Measurements from ENCODE around the gene C15orf61.

The C15orf61 gene

DNA sequence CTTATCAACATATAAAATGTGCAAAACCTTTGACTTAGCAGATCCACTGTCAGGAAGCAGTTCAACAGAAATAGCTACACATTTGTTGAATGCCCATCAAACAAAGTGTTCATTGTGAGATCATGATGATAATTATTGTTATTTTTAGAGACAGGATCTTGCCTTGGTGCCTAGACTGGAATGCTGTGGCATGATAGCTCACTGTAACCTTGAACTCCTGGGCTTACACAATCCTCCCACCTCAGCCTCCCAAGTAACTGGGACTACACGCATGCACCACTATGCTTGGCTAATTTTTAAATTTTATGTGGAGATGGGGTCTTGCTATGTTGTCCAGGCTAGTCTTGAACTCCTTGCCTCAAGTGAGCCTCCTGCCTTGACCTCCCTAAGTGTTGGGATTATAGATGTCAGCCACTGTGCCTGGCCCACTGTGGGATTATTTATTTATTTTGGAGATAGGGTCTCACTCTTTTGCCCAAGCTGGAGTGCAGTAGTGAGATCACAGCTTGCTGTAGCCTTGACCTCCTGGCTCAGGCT is 30.3 kb downstream of the C15orf61 start:
- DNase-seq, result no peak

DNA sequence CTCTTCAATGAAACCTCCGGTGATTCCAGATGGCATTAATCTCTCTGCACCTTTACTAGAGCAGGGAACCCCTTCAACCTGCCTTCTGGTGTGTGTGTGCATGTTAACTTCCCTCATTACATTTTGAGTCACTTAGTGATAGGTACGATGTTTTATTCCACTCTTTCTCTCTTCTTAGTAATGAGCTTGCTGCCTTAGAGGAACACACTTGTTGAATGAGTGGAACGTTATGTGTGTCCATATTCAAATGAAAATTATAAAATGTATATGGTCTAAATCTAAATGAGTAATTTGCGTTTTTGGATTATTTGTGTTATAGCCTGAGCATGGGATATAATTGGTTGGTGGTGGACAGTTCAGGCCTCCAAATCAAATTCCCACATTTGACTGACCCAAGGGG is 33.6 kb downstream of the C15orf61 start:
- DNase-seq, result no peak

DNA sequence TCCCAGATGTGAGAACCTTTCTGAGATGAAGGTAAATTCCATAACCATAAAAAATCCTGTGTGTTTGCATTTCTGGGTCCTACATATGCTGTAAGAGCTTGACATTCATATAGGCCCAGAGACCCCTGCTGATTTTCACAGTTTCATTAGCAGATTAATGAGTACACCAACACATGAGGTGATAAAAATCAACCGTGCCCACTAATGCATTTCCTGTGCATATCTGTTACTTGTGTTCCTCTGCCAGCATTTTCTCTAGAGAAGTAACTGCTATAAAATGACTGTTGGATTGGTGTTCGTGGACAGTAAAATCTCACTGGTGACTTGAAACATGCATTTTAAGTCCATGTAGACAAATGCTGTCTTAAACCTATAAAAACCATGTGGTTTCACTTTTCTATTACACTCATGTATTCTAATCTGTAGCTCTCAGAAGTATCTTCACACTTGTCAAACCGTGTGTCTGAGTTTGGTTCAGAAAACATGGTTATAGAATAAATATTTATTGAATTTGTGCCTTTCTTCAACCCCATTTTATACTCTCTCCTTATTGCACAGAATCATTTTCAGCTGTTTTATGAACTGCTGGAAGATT is 36.1 kb downstream of the C15orf61 start:
- no peak for DNase-seq

DNA sequence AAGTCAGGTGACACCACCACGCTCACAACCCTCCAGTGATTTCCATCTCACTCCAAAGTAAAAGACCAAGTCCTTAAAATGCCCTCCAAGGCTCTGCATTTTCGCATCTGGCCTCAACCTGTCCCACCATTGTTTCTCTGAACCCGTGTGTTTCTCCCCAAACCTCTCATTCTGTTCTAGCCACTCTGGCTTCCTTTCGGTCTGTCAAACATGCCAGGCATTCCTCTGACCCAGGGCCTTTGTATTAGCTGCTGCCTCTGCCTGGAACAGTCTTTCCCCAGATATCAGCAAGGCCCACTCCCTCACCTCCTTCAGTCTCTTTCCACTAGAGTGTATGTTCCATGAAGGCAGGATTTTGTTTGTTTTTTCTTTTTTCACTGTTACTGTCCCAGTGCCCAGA is 37.6 kb downstream of the C15orf61 start:
- DNase-seq, result no peak

DNA sequence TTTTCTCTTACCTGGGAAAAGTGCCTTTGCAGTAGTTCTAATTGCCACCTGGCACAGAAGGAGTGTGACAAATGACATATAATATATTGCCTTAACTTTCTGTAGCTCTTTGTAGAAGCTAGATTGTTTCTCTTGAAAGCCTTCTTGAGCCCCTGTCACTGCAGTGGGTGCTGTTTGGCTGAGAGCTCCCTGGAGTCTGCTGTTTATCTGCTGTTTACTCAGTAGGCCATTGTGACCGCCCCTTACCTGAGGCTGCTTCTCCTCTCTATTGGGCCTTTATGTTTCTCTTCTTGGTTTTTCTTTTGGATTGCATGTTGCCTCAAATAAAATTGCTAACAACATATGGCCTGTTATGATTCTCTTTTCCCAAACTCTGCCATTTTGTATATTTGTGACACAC is 38.2 kb downstream of the C15orf61 start:
- DNase-seq, result no peak

DNA sequence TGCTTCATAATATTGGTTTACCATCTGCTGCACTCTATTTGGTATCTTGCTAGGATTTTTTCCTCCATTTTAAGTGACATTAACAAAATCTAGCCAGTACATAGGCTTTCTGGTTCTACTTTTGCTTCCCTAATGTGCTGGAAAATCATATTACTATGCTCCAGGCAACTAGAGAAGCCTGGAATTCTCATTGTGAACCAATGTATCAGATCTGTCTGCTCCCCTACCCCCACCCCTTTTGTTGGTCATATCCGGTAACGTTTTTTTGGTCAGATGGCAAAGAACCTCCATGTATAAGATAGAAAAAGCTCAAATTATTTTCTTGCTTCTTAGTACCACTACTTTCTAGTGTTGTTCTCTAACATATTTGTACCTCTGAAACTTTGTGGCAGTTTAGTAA is 38.6 kb downstream of the C15orf61 start:
- no peak for DNase-seq

DNA sequence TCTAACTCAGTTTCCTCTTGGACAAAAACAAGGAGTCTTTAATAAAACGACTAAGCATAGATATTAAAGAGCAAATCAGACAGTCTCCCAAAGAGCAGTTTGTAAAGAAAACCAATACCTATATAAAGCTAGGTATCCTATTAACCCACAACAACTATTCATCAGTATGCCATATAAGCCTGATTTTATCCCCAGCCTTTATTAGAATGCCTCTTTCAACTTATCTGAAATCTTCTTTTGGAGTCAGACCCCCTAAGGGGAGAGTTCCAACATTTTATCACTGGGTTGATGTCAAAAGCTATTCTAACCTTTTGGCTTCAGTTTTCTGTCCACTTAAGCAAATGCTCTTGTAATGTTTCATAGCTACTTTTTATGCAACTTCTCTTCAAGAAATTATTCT is 39.4 kb downstream of the C15orf61 start:
- DNase-seq, result no peak

DNA sequence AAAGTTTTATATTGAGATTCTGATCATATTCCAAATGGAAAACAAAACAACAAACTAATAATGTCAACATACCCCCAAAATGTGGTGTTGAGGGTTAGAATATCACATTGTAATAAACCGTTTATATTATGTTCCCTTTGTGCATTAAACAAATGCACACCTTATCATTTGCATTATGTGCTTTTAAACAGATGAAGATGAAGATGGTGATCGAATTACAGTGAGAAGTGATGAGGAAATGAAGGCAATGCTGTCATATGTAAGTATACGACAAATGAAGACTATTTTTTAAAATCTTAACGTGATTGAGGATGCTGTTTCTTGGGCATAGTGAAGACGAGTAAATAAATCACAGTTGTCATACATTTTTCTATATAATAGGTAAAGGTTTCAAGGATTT is 42.2 kb downstream of the C15orf61 start:
- DNase-seq, result no peak

DNA sequence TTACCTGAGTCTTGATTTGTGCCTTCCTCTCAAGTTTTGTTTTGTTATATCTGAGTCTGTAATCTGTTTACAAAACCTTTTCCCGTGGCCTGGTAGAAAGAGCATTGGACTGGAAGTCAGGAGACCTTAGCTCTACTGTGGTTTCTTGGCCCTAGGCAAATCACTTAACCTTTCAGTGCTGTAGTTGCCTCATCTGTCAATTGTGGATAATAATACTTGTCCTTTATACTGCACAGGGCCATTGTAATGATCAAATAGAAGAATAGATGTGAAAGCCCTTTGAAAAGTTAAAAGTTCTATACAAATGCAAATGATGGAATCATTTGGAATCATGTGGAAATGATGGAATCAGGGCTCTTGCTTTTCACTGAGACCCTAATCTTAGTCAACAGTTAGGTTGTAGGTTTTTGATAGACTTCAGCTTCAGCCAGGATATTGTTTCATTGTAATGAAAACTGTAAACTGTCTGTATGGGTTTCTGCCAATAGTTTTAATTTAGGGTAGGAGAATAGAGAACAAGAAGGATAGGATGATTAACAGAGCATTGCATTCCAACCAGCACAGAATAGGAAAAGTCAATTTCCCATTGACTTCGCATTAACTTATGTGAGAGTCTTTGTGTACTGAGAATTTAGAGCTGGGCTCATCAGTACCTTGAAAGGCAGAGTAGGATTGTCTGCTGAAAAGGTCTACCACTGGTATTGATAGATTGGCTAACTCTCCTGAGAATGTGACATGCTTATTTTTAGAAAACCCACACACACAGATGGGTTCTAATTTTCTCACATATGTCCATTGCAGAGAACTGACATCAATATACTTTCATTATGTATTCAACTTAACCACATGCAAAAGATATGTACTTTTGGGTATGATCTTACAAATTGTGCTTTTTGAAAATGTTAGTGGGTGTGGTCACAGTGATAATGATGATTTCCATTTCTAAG is 43.4 kb downstream of the C15orf61 start:
- no peak for DNase-seq

DNA sequence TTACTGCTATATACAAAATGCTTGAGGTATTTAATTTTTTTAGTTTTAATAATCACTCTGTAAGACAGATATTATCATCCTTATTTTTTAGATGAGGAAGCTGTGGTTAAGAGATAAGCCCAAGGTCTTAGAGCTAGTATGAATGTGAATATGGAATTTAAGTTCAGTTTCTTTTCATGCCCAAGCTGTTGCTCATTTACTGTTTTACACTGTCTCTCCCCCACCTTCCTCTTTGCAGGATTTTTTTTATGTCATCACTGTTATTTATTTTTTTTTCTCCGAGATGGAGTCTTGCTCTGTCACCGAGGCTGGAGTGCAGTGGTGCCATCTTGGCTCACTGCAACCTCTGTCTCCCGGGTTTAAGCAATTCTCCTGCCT is 44.0 kb downstream of the C15orf61 start:
- DNase-seq, result no peak

DNA sequence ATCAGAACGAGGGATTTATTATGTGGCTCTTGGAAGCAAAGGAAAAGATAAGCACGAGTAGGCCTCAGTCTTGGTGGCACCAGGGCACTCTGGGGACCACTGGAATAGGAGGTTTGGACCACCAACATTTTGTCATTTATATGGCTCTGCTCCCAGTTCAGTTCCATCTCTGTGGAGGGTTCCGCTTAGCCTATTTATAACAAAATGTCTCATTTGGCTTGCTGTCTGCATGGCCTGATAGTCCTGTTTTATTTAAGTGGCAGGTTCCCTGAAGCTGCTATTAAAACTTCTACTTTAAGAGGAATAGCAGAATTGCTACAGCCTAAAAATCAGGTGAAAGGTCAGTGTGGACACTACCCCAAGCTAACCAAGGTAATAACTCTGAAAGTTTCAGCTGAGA is 48.7 kb downstream of the C15orf61 start:
- no peak for DNase-seq

DNA sequence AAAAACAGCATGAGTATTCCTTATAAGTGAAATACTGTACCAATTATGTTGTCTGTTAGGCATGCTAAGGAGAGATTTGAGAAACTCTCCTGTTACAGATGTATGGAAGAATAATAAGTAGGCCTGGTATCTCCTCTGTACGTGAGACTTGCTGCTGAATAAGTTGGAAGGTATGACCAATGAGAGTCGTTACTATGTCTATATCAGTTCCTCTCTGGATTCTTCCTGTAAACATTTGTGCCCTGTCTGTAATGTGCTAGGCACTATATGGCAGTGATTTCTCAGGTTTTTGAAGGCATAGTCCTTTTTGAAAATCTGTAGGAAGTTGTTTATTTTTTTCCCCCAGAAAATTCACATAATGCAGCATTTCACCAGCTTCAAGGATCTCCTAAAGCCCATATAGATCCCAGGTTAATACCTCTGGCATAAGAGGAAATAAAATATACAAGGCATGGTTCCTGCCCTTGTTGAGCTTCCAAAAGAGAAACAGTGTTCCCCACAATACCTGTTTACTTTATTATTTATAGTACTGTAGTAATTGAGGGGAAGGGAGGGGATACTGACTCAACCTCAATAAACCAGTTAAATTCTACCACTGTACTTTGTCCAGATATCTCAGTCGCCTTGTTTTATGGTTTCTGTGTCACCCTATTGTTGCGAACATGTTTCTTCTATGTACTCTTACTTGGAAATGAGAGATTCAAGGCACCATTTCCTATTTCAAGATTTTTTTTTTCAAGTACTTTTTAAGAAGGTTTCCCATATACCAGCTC is 50.1 kb downstream of the C15orf61 start:
- no peak for DNase-seq

DNA sequence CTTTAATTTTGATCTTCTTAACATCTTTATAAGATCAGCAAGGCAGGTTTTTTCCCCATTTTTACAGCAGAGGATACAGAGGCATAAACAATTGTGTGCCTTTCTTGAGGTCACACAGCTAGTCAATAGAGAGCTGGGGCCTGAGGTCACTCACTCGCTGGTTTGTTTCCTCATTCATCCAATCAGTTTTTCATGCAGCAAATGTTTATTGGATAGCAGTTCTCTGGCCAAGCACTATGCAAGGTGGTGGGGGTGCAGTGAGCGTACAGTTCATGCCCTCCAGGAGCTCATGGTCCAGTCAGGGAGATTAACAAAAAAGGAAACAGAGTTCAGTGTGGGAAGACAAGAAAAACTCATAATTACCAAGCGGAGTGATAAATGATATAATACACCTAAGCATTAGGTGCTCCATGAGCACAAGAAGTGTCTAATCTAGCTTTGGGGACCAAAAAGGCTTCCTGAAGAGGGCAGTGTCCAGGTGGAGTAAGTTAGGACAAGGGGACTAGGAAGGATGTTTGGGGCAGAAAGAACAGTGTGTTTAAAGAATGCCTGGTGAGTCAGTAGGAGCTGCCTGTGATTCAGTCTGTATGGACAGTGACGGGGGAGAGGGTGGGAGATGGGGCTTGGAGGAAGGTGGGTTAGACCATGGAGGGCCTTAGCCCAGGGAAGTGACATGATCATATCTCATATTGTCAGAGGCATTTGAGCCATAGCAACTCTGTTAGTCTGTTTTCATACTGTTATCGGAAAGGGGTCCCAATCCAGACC is 50.9 kb downstream of the C15orf61 start:
- no peak for DNase-seq

DNA sequence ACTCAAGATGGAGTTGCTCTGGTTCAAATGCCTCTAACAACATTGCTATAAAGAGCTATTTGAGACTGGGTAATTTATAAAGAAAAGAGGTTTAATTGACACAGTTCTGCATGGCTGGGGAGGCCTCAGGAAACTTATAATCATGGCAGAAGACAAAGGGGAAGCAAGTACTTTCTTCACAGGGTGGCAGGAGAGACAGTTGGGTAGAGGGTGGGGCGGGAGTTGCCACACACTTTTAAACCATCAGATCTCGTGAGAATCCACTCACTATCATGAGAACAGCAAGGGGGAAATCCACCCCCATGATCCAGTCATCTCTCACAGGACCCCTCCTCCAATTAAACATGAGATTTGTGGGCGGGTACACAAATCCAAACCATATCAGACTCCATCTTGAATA is 52.3 kb downstream of the C15orf61 start:
- DNase-seq, result no peak

DNA sequence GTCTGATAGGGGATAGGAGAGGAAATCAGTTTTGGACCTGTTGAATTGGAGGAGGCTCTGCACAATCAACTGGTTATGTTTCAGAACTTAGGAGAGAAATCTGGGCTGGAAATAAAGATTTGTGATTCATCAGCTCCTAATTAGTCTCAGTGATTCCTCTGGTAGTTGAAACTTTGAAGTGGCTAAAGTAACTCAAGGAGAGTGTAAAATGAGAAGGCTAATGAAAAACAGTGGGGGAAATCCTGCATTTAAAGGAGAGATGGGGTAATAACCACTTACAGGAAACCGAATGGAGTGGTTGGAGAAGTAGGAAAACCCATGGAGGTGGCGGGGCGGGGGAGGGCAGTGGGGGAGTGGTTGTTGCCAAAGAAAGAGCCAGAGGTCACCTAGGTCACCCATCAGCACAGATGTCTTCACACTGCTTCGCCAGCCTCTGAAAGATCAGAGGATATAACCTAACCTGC is 54.1 kb downstream of the C15orf61 start:
- DNase-seq, result no peak

DNA sequence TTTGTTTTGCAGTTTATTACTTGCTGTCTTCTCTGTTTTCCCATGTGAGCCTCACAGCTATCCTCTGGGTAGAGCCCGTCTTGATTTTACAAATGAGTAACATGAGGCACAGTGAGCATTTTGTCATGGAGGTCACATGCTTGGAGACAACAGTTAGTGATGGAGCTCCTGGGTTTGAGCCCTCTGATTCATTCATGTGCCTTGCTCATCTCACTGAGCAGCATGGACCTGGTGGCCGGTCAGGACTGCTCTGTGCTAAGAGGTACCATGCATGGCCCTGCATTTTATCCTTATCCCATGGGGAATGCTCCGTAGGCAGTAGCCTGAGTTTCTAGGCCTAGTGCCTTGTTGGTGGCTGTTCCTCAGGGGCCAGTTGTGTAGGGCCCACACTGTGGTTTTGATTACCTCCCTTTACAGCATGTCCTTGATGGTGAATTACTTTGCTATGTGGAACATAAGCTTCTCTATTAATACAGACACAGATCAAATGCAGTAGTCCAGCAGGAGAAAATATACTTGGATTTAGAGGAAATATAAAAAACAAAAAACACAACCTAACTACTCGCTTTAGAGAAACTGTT is 57.2 kb downstream of the C15orf61 start:
- DNase-seq, result no peak

DNA sequence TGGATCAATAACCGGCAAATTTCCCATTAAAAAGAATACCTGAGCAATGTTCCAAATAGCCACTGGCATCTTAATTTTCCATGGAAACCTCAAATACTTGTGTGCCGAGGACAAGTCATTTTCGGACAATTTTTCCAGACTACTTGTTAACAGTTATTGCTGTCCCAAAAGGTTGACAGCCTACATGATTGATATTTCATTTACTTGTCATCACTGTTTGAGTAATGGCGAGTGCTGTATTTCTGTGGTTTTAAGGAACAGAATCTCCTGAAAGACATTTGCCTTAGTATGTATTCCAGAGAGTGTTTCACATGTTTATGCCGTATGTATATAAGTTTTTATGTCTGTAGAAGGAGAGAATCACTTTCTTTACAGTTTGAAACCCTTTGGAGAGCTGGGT is 58.2 kb downstream of the C15orf61 start:
- DNase-seq, result no peak

Data from CD4-positive, alpha-beta T cell treated with Interleukin-6 for 4 hours (primary cell).